ENCODE data around the gene PLA2G2F. TPM values are rescaled to one million over a fixed set of nuclear protein-coding genes. Genes with fewer than 3 reads are reported as not detected.

PLA2G2F gene
- total and polyA plus RNA-seq, 2 of the 8 experiments (the other 6 are each of a cell fraction or from before 2014, with no cell fraction given) = not detected

GRCh38 chr1:20185834-20186782 is 47.0 kb downstream of the PLA2G2F start, which contains the start of the genes PLA2G2C and UBXN10 (continued):
- TF ChIP-seq NANOG (IDR thresholded peaks at IDR 0.05; ENCODE audit: insufficient read depth, low read depth, low read length, poor library complexity, severe bottlenecking) = no peak
- TF ChIP-seq JUN (IDR thresholded peaks at IDR 0.05; ENCODE audit: low read depth, low read length) = no peak
- no peak for TF ChIP-seq TBP (IDR thresholded peaks at IDR 0.05; ENCODE audit: low read depth, low read length)
- no peak for TF ChIP-seq TCF12 (IDR thresholded peaks at IDR 0.05; ENCODE audit: low read depth, low read length)
- TF ChIP-seq NRF1 (IDR thresholded peaks at IDR 0.05; ENCODE audit: low read depth, low read length) = no peak
- TF ChIP-seq GABPA (IDR thresholded peaks at IDR 0.05; ENCODE audit: borderline replicate concordance, insufficient read depth, low read length) = no peak
- no peak for TF ChIP-seq KDM1A (IDR thresholded peaks at IDR 0.05; ENCODE audit: borderline replicate concordance, low read length)
- no peak for TF ChIP-seq CREB1 (IDR thresholded peaks at IDR 0.05)
- no peak for TF ChIP-seq RXRA (IDR thresholded peaks at IDR 0.05; ENCODE audit: insufficient read depth, low read depth, low read length)
- TF ChIP-seq RNF2 (IDR thresholded peaks at IDR 0.05; ENCODE audit: borderline replicate concordance, low read depth, low read length, missing control alignments, poor library complexity, severe bottlenecking) = no peak
- no peak for TF ChIP-seq CHD1 (IDR thresholded peaks at IDR 0.05; ENCODE audit: low read depth, low read length)
- 0 out of 4 replicates have a peak, but pooled peaks of 1 of the 2 experiments have one; percentile 78 for TF ChIP-seq HDAC2 (IDR thresholded peaks at IDR 0.05; ENCODE audit: borderline replicate concordance in 1 of 2, low read depth in 2 of 2, low read length in 2 of 2)
- peak; percentile 86 for TF ChIP-seq KDM4A (IDR thresholded peaks at IDR 0.05; ENCODE audit: low read depth, low read length, severe bottlenecking)
- no peak for TF ChIP-seq CHD2 (IDR thresholded peaks at IDR 0.05; ENCODE audit: low read length)
- TF ChIP-seq ZNF274 (IDR thresholded peaks at IDR 0.05; ENCODE audit: borderline replicate concordance, extremely low read depth, low read length) = no peak
